A673 (cell line): Measurements from ENCODE around the gene PLCB4.

ENCODE experiments used
- EZH2 ChIP-seq: fragments of 200-600 bp; sonication (generic); IDR thresholded peaks from 2 replicates; pipeline ENCODE4 v1.6.1; 2017; ENCODE audit warnings: borderline replicate concordance, low read depth, mild to moderate bottlenecking, mixed read lengths, antibody characterized with exemption, low read length; ENCODE audit not compliant: poor library complexity, severe bottlenecking
- TF ChIP-seq, protein P1 (sequence below): fragments of 300-800, 200-600 bp; sonication (generic); conservative IDR thresholded peaks from 2 replicates; pipeline ENCODE4 v1.5.1; 2017; ENCODE audit warnings: low read depth, mild to moderate bottlenecking, antibody characterized with exemption, low read length, moderate library complexity, mixed read lengths

DNA sequence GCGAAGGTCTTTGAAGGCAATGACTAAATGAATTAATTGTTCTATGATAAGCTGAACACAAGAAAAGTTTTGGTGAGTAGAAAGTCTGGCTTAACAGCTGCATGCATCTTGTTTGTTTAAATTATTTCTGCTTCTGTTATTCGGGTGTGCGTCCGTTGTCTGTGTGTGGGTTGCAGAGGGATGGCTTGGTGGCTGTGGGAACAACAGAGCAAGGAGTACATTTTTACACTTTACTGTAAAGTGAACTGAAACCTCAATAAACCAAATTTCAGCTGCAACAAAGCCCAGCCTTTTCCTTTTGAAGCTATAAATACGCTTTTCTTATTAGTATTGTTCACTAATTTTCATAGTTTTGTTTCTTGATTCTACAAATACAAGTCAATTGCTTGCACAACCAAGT lies 442.0 kb downstream of the PLCB4 start:
- TF ChIP-seq, protein P1, sequence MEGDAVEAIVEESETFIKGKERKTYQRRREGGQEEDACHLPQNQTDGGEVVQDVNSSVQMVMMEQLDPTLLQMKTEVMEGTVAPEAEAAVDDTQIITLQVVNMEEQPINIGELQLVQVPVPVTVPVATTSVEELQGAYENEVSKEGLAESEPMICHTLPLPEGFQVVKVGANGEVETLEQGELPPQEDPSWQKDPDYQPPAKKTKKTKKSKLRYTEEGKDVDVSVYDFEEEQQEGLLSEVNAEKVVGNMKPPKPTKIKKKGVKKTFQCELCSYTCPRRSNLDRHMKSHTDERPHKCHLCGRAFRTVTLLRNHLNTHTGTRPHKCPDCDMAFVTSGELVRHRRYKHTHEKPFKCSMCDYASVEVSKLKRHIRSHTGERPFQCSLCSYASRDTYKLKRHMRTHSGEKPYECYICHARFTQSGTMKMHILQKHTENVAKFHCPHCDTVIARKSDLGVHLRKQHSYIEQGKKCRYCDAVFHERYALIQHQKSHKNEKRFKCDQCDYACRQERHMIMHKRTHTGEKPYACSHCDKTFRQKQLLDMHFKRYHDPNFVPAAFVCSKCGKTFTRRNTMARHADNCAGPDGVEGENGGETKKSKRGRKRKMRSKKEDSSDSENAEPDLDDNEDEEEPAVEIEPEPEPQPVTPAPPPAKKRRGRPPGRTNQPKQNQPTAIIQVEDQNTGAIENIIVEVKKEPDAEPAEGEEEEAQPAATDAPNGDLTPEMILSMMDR = no peak
- TF ChIP-seq EZH2 = no peak
